Urinary bladder (tissue), 4 donors: ENCODE data around the gene EPG5. TPM values are rescaled to one million over a fixed set of nuclear protein-coding genes. Genes with fewer than 3 reads are reported as not detected.
"Not testable (repeated sequence)": the region's sequence is repeated elsewhere in the genome, so short reads cannot be mapped to it uniquely, and the experiment has no call there.

ENCODE experiments used
- DNase-seq: peaks from one replicate; pipeline ENCODE4 v3.0.0-alpha.2; 2015; ENCODE audit errors: extremely low spot score
- H3K27ac ChIP-seq: one replicate; pipeline ENCODE4 v1.5.1; 2013; ENCODE audit warnings: low read depth, mild to moderate bottlenecking, moderate library complexity
- H3K36me3 ChIP-seq: one replicate; pipeline ENCODE4 v1.6.1; 2013; ENCODE audit warnings: mild to moderate bottlenecking, moderate library complexity; ENCODE audit not compliant: insufficient read depth
- H3K4me1 ChIP-seq: one replicate; pipeline ENCODE4 v1.6.1; 2013; ENCODE audit warnings: mild to moderate bottlenecking, moderate library complexity; ENCODE audit not compliant: insufficient read depth
- H3K4me3 ChIP-seq: one replicate; pipeline ENCODE4 v1.5.1; 2013; ENCODE audit warnings: low read depth, low read length
- WGBS: extraction: QIAGEN DNeasy Blood & Tissue Kit; methylation state at CpG from one replicate; pipeline ENCODE4 v1.1.7; 2013; 5-methylcytosine and 5-hydroxymethylcytosine counted together
- polyA plus RNA-seq: library from polyadenylated mRNA; stranded (reverse); fragments of 200-250 nt; gene quantifications from one replicate; pipeline ENCODE4 v1.2.3, GENCODE V29; 2013
- total RNA-seq: library from RNA; depleted of rRNA; stranded (reverse); fragments of >200 nt; gene quantifications from one replicate; pipeline ENCODE4 v1.2.3, GENCODE V29; 2014
- donor health status: healthy with polysubstance abuse.
- donor health status: healthy.

The EPG5 gene
- total and polyA plus RNA-seq, 2 donors, result 6.8 to 39.8 TPM

- H3K27ac ChIP-seq, result no peak overlapping the region
- 71% methylated on average over 8 of the region's 8 CpGs for WGBS
- H3K36me3 ChIP-seq, result peaks cover 1% of the 10 kb centered on the region
- H3K4me3 ChIP-seq, result no peak overlapping the region
- no peak for DNase-seq
- H3K4me1 ChIP-seq, result no peaks in the 10 kb centered on the region
Observed at GRCh38 chr18:45997700-45998151, 30.6 kb upstream of the EPG5 start.

DNA sequence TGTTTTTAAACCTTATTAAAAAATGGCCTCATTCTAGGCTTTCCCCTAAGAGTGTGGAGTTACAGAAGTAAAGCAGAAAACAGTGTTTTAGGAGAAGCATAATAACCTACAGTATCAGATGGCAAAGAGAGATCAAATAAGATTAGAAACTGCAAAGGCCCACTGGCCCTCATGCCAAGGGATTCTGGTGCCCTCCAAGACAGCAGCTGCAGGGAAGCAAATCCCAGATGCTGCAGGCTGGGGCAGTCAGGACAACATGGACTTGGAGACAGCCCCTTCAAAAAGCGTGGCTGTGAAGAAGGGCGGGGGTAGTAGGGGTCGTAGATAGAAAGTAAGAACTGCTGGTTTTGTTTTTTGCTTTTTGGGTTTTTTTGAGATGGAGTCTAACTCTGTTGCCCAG lies 28.3 kb upstream of the EPG5 start:
- Histone ChIP-seq H3K36me3 (peaks cover 1% of the 10 kb centered on the region), H3K4me3 (no peak overlapping the region), H3K27ac (no peak overlapping the region), H3K4me1 (no peaks in the 10 kb centered on the region)
- WGBS, result 95% methylated on average over 3 of the region's 3 CpGs
- DNase-seq, result no peak

- Histone ChIP-seq H3K4me3 (no peak overlapping the region), H3K27ac (no peak overlapping the region), H3K4me1 (no peaks in the 10 kb centered on the region), H3K36me3 (peaks cover 1% of the 10 kb centered on the region)
- DNase-seq, result no peak
- 72% methylated on average over 4 of the region's 4 CpGs for WGBS
Observed at GRCh38 chr18:45993438-45993837, 26.3 kb upstream of the EPG5 start.

GRCh38 chr18:45992527-45992926 lies 25.4 kb upstream of the EPG5 start:
- H3K4me3 ChIP-seq, H3K4me1 ChIP-seq, H3K36me3 ChIP-seq, DNase-seq, H3K27ac ChIP-seq: not testable (repeated sequence)
- 85% methylated on average over 6 of the region's 6 CpGs for WGBS

DNA sequence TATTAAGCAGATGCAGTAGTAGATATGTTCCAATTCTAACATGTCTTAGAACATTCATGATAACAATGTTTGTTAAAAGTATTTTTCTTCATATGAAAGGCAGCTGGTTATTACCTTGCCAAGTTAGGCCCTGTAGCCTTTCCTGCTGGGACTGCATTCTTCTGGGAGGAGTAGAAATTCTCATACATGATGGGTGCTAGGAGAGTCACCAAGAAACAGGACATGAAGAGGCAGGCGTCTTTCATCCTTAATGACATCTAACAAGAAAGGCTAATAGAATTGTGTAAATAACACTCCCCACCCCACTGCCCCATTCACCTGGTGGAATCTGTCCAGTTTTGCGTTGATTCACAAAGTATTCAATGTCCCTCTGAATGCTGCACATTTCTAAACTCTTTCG lies 24.7 kb upstream of the EPG5 start:
- Histone ChIP-seq H3K4me3 (no peak overlapping the region), H3K36me3 (peaks cover 1% of the 10 kb centered on the region), H3K4me1 (no peaks in the 10 kb centered on the region), H3K27ac (no peak overlapping the region)
- no peak for DNase-seq
- 90% methylated on average over 3 of the region's 3 CpGs for WGBS

DNA sequence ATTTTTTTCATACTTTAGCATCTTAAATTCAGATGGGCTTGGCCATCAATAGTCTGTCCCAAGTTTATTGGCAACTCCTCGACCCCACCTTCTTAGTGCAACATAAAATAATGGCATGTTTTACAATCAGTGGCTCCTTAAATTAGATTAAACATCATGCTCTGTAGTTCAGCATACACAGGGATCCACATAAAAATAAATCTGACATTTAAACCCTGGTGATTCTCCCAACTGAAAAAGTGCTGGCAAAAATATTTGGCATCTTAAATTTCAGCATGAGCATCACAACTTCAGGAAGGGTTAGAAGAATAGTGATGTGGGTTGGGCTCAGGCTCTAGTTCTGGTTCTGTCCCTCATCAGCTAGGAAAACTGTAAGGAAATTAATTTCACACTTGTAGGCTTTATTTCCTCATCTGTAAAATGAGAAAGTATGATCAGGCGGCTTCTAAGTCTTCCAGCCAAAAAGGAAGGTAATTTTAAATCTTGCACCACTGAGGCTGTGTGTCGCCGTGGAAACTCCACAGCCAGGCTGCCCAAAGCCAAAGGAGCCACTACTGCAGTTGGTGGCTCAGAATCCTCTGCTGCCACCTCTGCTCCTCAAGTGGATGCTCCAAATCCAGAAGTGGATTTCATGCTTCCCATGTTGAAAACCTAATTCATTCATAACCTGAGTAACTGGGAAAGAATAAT lies 17.6 kb upstream of the EPG5 start:
- 89% methylated on average over 4 of the region's 4 CpGs for WGBS
- no peak overlapping the region for H3K4me3 ChIP-seq

DNA sequence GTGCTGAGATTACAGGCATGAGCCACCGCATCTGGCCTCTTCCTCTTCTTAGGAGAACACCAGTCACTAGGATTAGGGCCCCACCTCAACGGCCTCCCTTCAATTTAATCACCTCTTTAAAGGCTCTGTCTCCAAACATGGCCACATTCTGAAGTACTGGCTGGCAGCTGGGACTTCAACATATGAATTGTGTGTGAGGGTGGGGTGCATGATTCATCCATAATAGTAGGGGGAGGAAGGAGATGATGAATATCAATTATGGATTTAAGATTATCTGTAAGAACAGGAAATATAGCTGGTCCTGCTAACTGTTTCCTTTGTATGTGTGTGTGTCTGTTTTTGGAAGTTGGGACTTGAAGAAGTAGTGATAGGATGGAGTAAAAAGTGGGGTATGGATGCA lies 14.7 kb upstream of the EPG5 start:
- 59% methylated on average over 2 of the region's 2 CpGs for WGBS
- H3K27ac ChIP-seq, result no peak overlapping the region
- DNase-seq, result no peak
- H3K36me3 ChIP-seq, result no peaks in the 10 kb centered on the region
- no peak overlapping the region for H3K4me3 ChIP-seq
- H3K4me1 ChIP-seq, result no peaks in the 10 kb centered on the region

More for the DNA sequence above, 17.6 kb upstream of the EPG5 start:
- Histone ChIP-seq H3K36me3 (no peaks in the 10 kb centered on the region), H3K27ac (no peak overlapping the region), H3K4me1 (no peaks in the 10 kb centered on the region)
- DNase-seq, result no peak

- Histone ChIP-seq H3K4me1 (no peaks in the 10 kb centered on the region), H3K27ac (no peak overlapping the region), H3K4me3 (no peak overlapping the region), H3K36me3 (no peaks in the 10 kb centered on the region)
- 70% methylated on average over 2 of the region's 2 CpGs for WGBS
- DNase-seq, result no peak
Observed at GRCh38 chr18:45980229-45980628, 13.1 kb upstream of the EPG5 start.

DNA sequence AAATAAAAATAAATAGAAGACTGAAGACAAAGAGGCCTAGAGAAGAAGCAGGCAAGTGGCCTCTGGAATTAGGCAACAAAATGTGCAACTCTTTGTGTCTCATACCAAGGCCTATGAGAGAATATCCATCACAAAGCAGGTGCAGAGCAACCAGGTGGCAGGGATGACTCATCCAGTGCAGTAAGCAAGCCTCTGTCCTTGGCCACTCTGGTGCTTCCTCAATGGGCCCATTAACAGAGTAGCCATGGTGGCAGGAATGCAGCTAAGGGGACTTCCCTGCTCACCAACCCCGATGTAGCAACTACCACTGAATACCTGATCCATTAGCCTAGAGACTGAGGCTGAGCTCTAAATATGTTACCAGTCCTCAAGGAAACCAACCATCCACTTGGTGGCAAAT lies 11.0 kb upstream of the EPG5 start:
- 94% methylated on average over 1 of the region's 1 CpG for WGBS
- H3K4me3 ChIP-seq, result no peak overlapping the region

GRCh38 chr18:45976974-45977373 lies 9.8 kb upstream of the EPG5 start:
- Histone ChIP-seq H3K4me1 (no peaks in the 10 kb centered on the region), H3K27ac (no peak overlapping the region), H3K4me3 (no peak overlapping the region), H3K36me3 (no peaks in the 10 kb centered on the region)
- DNase-seq, result no peak
- WGBS, result 76% methylated on average over 5 of the region's 5 CpGs

More for the DNA sequence above, 11.0 kb upstream of the EPG5 start:
- Histone ChIP-seq H3K36me3 (no peaks in the 10 kb centered on the region), H3K27ac (no peak overlapping the region), H3K4me1 (no peaks in the 10 kb centered on the region)
- no peak for DNase-seq

- H3K4me3 ChIP-seq, result no peak overlapping the region
- DNase-seq, result no peak
- H3K27ac ChIP-seq, result no peak overlapping the region
- 20% methylated on average over 1 of the region's 1 CpG for WGBS
- no peaks in the 10 kb centered on the region for H3K36me3 ChIP-seq
- no peaks in the 10 kb centered on the region for H3K4me1 ChIP-seq
Observed at GRCh38 chr18:45976566-45976965, 9.4 kb upstream of the EPG5 start.

DNA sequence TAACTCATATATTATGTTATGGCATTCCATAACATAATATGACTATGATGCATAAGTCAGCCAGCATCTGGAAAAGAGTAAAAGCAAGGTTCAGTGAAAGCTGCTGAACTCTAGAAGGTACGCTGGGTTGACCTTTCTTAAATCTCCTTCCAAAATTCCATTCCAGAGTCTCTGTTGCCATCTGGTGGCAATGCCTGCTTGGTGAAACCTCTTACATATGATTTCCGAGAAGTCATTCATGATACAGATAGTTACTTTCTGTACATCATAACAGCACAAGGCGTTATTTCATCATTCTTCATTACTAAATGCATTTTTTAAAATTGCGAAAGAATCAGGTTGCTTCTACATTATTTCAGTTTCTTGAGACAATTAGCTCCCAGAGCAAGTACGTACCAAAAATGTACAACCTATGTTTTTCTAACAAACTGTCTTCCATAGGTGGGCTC lies 7.0 kb upstream of the EPG5 start:
- WGBS, result 31% methylated on average over 5 of the region's 5 CpGs
- no peak overlapping the region for H3K27ac ChIP-seq
- H3K4me3 ChIP-seq, result no peak overlapping the region
- no peaks in the 10 kb centered on the region for H3K36me3 ChIP-seq
- peak; percentile 10 for DNase-seq
- no peaks in the 10 kb centered on the region for H3K4me1 ChIP-seq

- not testable (repeated sequence) for DNase-seq, H3K4me1 ChIP-seq, H3K4me3 ChIP-seq, H3K27ac ChIP-seq, H3K36me3 ChIP-seq
- 97% methylated on average over 5 of the region's 5 CpGs for WGBS
Observed at GRCh38 chr18:45964913-45965312, 2.2 kb downstream of the EPG5 start.

GRCh38 chr18:45962866-45963265 lies 4.3 kb downstream of the EPG5 start:
- WGBS, result 88% methylated on average over 5 of the region's 5 CpGs
- DNase-seq, result no peak
- Histone ChIP-seq H3K27ac (no peak overlapping the region), H3K36me3 (peaks cover 2% of the 10 kb centered on the region), H3K4me1 (peaks cover 2% of the 10 kb centered on the region), H3K4me3 (no peak overlapping the region)
